A673 (cell line): ENCODE data around the gene CDHR2. TPM values are rescaled to one million over a fixed set of nuclear protein-coding genes. Genes with fewer than 3 reads are reported as not detected.

Experiments
- BruUV-seq: library from RNA; stranded (reverse); fragments of 400-500 nt; replicated peaks from 2 replicates; lab custom pipeline; 2021; lab: Mats Ljungman, UMichigan
- CTCF ChIA-PET: fragments of 300-600 bp; sonication (Branson Sonifier 250); formaldehyde crosslinking; loops from one replicate; lab custom pipeline; 2022; ENCODE audit warnings: antibody characterized with exemption; lab: Charles Lee
- POLR2A ChIA-PET: fragments of 300-600 bp; sonication (Branson Sonifier 250); formaldehyde crosslinking; loops from one replicate; lab custom pipeline; 2022; ENCODE audit warnings: antibody characterized with exemption; ENCODE audit not compliant: low non-redundant PET; lab: Charles Lee
- DNase-seq: peaks from one replicate; pipeline ENCODE4 v3.0.0-alpha.2; 2015; ENCODE audit warnings: low spot score
- H3K27ac ChIP-seq: fragments of 200-600 bp; sonication (generic); 2 replicates; pipeline ENCODE4 v1.5.1; 2016; ENCODE audit warnings: mixed run types, low read depth, mild to moderate bottlenecking, mixed read lengths, antibody characterized with exemption, low read length; ENCODE audit not compliant: poor library complexity, severe bottlenecking
- H3K27me3 ChIP-seq: fragments of 200-600 bp; sonication (generic); replicated peaks from 2 replicates; pipeline ENCODE4 v1.6.1; 2017; ENCODE audit warnings: mixed run types, low read depth, mild to moderate bottlenecking, mixed read lengths, antibody characterized with exemption, low read length; ENCODE audit not compliant: insufficient read depth, poor library complexity
- H3K36me3 ChIP-seq: fragments of 200-600 bp; sonication (generic); 2 replicates; pipeline ENCODE4 v1.6.1; 2016; ENCODE audit warnings: mixed run types, mild to moderate bottlenecking, mixed read lengths, antibody characterized with exemption, low read length; ENCODE audit not compliant: insufficient read depth, poor library complexity, severe bottlenecking
- H3K4me1 ChIP-seq: fragments of 200-600 bp; sonication (generic); 2 replicates; pipeline ENCODE4 v1.6.1; 2017; ENCODE audit warnings: mixed run types, mild to moderate bottlenecking, mixed read lengths, antibody characterized with exemption, low read length; ENCODE audit not compliant: insufficient read depth, poor library complexity, severe bottlenecking
- H3K4me3 ChIP-seq: fragments of 200-600 bp; sonication (generic); 2 replicates; pipeline ENCODE4 v1.5.1; 2016; ENCODE audit warnings: low read depth, mixed run types, mild to moderate bottlenecking, mixed read lengths, low read length; ENCODE audit not compliant: poor library complexity, severe bottlenecking
- H3K9me3 ChIP-seq: fragments of 200-600 bp; sonication (generic); 2 replicates; pipeline ENCODE4 v1.6.1; 2016; ENCODE audit warnings: mixed run types, low read depth, mild to moderate bottlenecking, mixed read lengths, antibody characterized with exemption, low read length; ENCODE audit not compliant: poor library complexity, severe bottlenecking
- EZH2 ChIP-seq: fragments of 200-600 bp; sonication (generic); IDR thresholded peaks from 2 replicates; pipeline ENCODE4 v1.6.1; 2017; ENCODE audit warnings: borderline replicate concordance, low read depth, mild to moderate bottlenecking, mixed read lengths, antibody characterized with exemption, low read length; ENCODE audit not compliant: poor library complexity, severe bottlenecking
- intact Hi-C: fragments of 100-400 bp; cut with micrococcal nuclease; formaldehyde crosslinking; loops from one replicate; pipeline ENCODE4 v1.10.0; 2022; ENCODE audit not compliant: unreplicated experiment
- total RNA-seq: library from RNA; stranded (reverse); gene quantifications from 2 replicates; pipeline ENCODE4 v1.2.3, GENCODE V29; 2021
- TF ChIP-seq, protein P1 (sequence below): fragments of 300-800, 200-600 bp; sonication (generic); conservative IDR thresholded peaks from 2 replicates; pipeline ENCODE4 v1.5.1; 2017; ENCODE audit warnings: low read depth, mild to moderate bottlenecking, antibody characterized with exemption, low read length, moderate library complexity, mixed read lengths

Gene CDHR2
- total RNA-seq, 1 experiment from 2014 or later: not detected

DNA sequence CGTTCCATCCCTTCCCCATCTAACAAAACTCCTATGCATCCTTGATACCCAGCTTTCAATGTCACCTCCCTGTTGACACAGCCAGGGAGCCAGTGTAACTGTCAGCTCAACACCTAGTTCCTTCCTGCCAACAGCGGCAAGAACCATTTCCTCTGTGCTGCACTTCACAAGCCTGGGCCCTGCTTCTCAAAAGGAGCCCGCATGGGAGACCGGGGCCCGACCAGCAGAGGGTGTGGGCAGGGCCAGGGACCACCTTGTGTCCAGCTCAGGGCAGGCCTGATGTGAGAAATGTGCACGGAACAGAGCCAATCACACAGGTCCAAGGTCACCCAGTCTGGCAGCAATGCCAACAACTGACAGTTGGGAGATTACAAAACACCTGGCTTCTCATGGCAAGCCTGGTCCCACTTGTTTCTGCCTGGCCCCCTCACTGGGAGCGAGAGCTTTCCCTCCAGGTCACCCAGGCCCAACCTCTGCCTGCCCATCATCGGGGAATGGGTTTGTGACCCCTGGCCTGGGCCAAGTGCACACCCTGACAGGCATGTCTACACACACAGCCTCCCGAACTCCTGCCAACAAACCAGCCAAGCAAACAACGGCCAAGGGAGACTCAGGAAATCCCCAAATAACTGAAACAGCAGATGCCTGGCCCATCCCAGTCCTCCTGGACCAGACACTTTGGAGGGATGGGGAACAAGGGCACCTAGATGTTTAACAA lies 15.1 kb upstream of the CDHR2 start:
- Histone ChIP-seq H3K9me3 (no peaks in the 10 kb centered on the region), H3K27me3 (no peaks in the 10 kb centered on the region), H3K27ac (peak overlapping the region; percentile 98), H3K4me3 (peak overlapping the region; percentile 99), H3K36me3 (peaks cover 29% of the 10 kb centered on the region), H3K4me1 (peaks cover 51% of the 10 kb centered on the region)
- intact Hi-C loops: no loop called here
- POLR2A ChIA-PET: interaction anchor here (0.7 kb wide), 1 partner anchor 9 kb away, joined by 7 read pairs; no protein-coding TSS in a partner anchor
- DNase-seq: no peak
- no peak for TF ChIP-seq EZH2
- TF ChIP-seq, protein P1, sequence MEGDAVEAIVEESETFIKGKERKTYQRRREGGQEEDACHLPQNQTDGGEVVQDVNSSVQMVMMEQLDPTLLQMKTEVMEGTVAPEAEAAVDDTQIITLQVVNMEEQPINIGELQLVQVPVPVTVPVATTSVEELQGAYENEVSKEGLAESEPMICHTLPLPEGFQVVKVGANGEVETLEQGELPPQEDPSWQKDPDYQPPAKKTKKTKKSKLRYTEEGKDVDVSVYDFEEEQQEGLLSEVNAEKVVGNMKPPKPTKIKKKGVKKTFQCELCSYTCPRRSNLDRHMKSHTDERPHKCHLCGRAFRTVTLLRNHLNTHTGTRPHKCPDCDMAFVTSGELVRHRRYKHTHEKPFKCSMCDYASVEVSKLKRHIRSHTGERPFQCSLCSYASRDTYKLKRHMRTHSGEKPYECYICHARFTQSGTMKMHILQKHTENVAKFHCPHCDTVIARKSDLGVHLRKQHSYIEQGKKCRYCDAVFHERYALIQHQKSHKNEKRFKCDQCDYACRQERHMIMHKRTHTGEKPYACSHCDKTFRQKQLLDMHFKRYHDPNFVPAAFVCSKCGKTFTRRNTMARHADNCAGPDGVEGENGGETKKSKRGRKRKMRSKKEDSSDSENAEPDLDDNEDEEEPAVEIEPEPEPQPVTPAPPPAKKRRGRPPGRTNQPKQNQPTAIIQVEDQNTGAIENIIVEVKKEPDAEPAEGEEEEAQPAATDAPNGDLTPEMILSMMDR: no peak
- BruUV-seq: no TSS peak
- CTCF ChIA-PET: no interaction called here

DNA sequence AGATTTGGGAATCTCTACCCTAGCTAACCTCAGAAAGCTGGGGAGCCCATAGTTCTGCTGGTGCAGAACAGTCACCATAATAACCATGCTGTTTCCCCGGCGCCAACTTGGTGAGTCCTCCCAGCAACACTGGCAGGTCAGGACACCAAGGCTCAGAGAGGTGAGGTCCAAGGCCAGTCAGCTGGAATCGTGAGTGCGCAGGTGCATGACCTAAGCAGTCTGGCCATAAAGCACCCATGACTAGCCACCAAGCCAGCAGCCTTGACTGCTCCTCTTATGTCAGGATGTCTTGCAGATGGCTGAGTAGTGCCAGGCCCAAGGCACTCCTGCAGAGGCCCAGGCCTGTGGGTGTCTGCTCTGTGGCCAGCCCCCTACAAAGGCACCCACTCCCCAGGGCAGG lies 14.5 kb upstream of the CDHR2 start:
- H3K27ac ChIP-seq: peak overlapping the region; percentile 98
- no peak for DNase-seq
- ChIA-PET POLR2A (no interaction called here), CTCF (no interaction called here)
- H3K4me3 ChIP-seq: peak overlapping the region; percentile 99
- TF ChIP-seq, protein P1: no peak
- no peak for TF ChIP-seq EZH2
- BruUV-seq: no TSS peak
- no peaks in the 10 kb centered on the region for H3K9me3 ChIP-seq
- H3K4me1 ChIP-seq: peaks cover 54% of the 10 kb centered on the region
- intact Hi-C loops: loop anchor here (5.0 kb wide), 2 partner anchors 147 to 172 kb away; partner anchors contain the start of genes HIGD2A, KIAA1191 and NOP16
- H3K36me3 ChIP-seq: peaks cover 23% of the 10 kb centered on the region
- H3K27me3 ChIP-seq: no peaks in the 10 kb centered on the region

DNA sequence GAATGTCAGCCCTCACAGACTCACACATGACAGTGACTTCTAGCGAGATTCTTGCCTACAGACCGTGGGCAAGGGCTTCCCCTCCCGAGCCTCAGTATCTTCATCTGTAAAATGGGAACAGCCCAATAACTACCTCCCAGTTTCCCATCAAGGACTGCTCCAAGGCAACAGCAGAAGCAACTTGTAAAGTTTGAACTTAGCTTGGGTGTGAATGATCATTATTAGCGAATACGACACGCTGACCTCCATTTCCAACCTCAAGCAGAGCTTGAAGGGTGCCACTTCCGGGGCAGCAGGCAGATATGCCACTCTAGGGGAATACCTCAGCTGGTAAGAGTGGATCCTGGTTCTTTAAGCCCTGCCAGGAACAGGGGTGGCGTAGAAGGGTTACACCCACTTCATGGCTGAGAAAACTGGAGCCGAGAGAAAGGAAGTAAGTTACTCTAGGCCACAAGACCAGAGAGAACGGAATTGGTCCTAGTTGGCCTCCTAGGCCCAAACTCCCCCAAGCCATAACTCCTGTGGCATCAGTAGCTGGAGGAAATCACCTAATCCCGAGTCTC lies 14.0 kb upstream of the CDHR2 start:
- Histone ChIP-seq H3K4me3 (peak overlapping the region; percentile 99), H3K36me3 (peaks cover 21% of the 10 kb centered on the region), H3K9me3 (no peaks in the 10 kb centered on the region), H3K27ac (peak overlapping the region; percentile 98), H3K27me3 (no peaks in the 10 kb centered on the region), H3K4me1 (peaks cover 57% of the 10 kb centered on the region)
- CTCF ChIA-PET: no interaction called here
- TF ChIP-seq EZH2: no peak
- TF ChIP-seq, protein P1: no peak
- POLR2A ChIA-PET: no interaction called here
- no peak for DNase-seq
- BruUV-seq: no TSS peak
- intact Hi-C loops: loop anchor here (5.0 kb wide), 2 partner anchors 148 to 173 kb away; partner anchors contain the start of genes HIGD2A, KIAA1191 and NOP16
